Ishikawa (cell line): ENCODE measurements around the gene CA10.

Experiments used
- CEBPB ChIP-seq: IDR thresholded peaks from 2 replicates; pipeline ENCODE4 v1.6.1; 2012
- EGR1 ChIP-seq: IDR thresholded peaks from 2 replicates; pipeline ENCODE4 v1.6.1; 2012
- EP300 ChIP-seq: IDR thresholded peaks from 2 replicates; pipeline ENCODE4 v1.6.1; 2012; ENCODE audit warnings: borderline replicate concordance
- FOXM1 ChIP-seq: IDR thresholded peaks from 2 replicates; pipeline ENCODE4 v1.6.1; 2012; ENCODE audit warnings: low read depth, borderline replicate concordance
- NFIC ChIP-seq: IDR thresholded peaks from 2 replicates; pipeline ENCODE4 v1.6.1; 2012
- REST ChIP-seq: IDR thresholded peaks from 2 replicates; pipeline ENCODE4 v1.6.1; 2012; ENCODE audit warnings: low read depth, mild to moderate bottlenecking
- TCF12 ChIP-seq: IDR thresholded peaks from 2 replicates; pipeline ENCODE4 v1.6.1; 2012; ENCODE audit warnings: low read depth
- TEAD4 ChIP-seq: IDR thresholded peaks from 2 replicates; pipeline ENCODE4 v1.6.1; 2012
- YY1 ChIP-seq: IDR thresholded peaks from 2 replicates; pipeline ENCODE4 v1.6.1; 2012; ENCODE audit warnings: low read depth
- ZBTB7A ChIP-seq: IDR thresholded peaks from 2 replicates; pipeline ENCODE4 v1.6.1; 2012; ENCODE audit warnings: low read depth
- TF ChIP-seq, protein P1 (sequence below): IDR thresholded peaks from 2 replicates; pipeline ENCODE4 v1.6.1; 2012

- TF ChIP-seq FOXM1 (no peak), NFIC (no peak), REST (no peak), EP300 (no peak), TEAD4 (no peak), YY1 (no peak), EGR1 (no peak), CEBPB (no peak), TCF12 (no peak), ZBTB7A (no peak)
- TF ChIP-seq, protein P1, sequence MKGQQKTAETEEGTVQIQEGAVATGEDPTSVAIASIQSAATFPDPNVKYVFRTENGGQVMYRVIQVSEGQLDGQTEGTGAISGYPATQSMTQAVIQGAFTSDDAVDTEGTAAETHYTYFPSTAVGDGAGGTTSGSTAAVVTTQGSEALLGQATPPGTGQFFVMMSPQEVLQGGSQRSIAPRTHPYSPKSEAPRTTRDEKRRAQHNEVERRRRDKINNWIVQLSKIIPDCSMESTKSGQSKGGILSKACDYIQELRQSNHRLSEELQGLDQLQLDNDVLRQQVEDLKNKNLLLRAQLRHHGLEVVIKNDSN: no peak
Measured at GRCh38 chr17:51961689-51962088, 196.8 kb downstream of the CA10 start.
